Endothelial cell of umbilical vein (primary cell): ENCODE measurements around the gene LRRC59. TPM values are rescaled to one million over a fixed set of nuclear protein-coding genes. Genes with fewer than 3 reads are reported as not detected.
"Not testable (repeated sequence)": the region's sequence is repeated elsewhere in the genome, so short reads cannot be mapped to it uniquely, and the experiment has no call there.

Source experiments
- BruUV-seq: library from RNA; stranded (reverse); fragments of 400-500 nt; replicated peaks from 2 replicates; lab custom pipeline; 2021; lab: Mats Ljungman, UMichigan
- CTCF ChIA-PET: fragments of 300-600, 350-600 bp; sonication (Branson Sonifier 250); formaldehyde crosslinking; loops from one replicate; lab custom pipeline; 2021; ENCODE audit warnings: antibody characterized with exemption, inconsistent platforms; lab: Charles Lee
- POLR2A ChIA-PET: fragments of 300-600, 350-600 bp; sonication (Branson Sonifier 250); formaldehyde crosslinking; loops from one replicate; lab custom pipeline; 2021; ENCODE audit warnings: antibody characterized with exemption, inconsistent platforms; lab: Charles Lee
- DNase-seq: peaks from one replicate; pipeline ENCODE4 v3.0.0-alpha.2; 2011; ENCODE audit warnings: low read depth, low spot score
- FAIRE-seq: peaks from 2 replicates; lab custom pipeline; 2011; peaks lifted over from hg19 to GRCh38; lab: Jason Lieb, UNC
- H2AFZ ChIP-seq: 2 replicates; pipeline ENCODE4 v1.6.0; 2012; ENCODE audit warnings: low read depth, low read length, control low read depth, inconsistent platforms
- H3K27ac ChIP-seq: 2 replicates; pipeline ENCODE4 v1.5.1; 2011; ENCODE audit warnings: low read depth, mild to moderate bottlenecking, control low read depth, low read length, moderate library complexity; ENCODE audit not compliant: insufficient read depth
- H3K27me3 ChIP-seq, 2 experiments: 2 replicates each; pipeline versions ENCODE4 v1.6.0 to v1.6.1; 2011; ENCODE audit warnings: low read length in 2 of 2, mixed read lengths in 1 of 2; ENCODE audit not compliant: control insufficient read depth in 2 of 2, insufficient read depth in 2 of 2
- H3K36me3 ChIP-seq, 2 experiments: 2 replicates in 1 of 2; 3 replicates in 1 of 2; pipeline ENCODE4 v1.5.1; 2011; ENCODE audit warnings: low read length in 2 of 2, mild to moderate bottlenecking in 1 of 2, moderate library complexity in 1 of 2; ENCODE audit not compliant: control insufficient read depth in 2 of 2, insufficient read depth in 2 of 2; ENCODE audit errors: extremely low read depth in 1 of 2
- H3K4me1 ChIP-seq: 3 replicates; pipeline ENCODE4 v1.5.1; 2011; ENCODE audit warnings: mild to moderate bottlenecking, low read length; ENCODE audit not compliant: control insufficient read depth, insufficient read depth; ENCODE audit errors: extremely low read depth
- H3K4me2 ChIP-seq: 2 replicates; pipeline ENCODE4 v1.6.1; 2011; ENCODE audit warnings: low read length, control low read depth, mixed read lengths; ENCODE audit not compliant: insufficient read depth
- H3K4me3 ChIP-seq, 3 experiments: fragments of 200-600 bp in 1 of 3; sonication (generic), shearing (Covaris generic) in 1 of 3; replicated peaks in 1 of 3; 2 replicates each; pipeline ENCODE4 v1.5.1; 2011 to 2016; ENCODE audit warnings: control low read depth in 3 of 3, low read length in 3 of 3, mild to moderate bottlenecking in 2 of 3, inconsistent platforms in 1 of 3, low read depth in 1 of 3, moderate library complexity in 1 of 3; ENCODE audit not compliant: insufficient read depth in 1 of 3
- H3K79me2 ChIP-seq: 2 replicates; pipeline ENCODE4 v1.6.0; 2012; ENCODE audit warnings: low read length, inconsistent platforms; ENCODE audit not compliant: control insufficient read depth, insufficient read depth
- H3K9ac ChIP-seq: replicated peaks from 2 replicates; pipeline ENCODE3; 2011; ENCODE audit warnings: low read length, control low read depth; ENCODE audit not compliant: insufficient read depth; ENCODE audit errors: extremely low read depth
- H3K9me1 ChIP-seq: replicated peaks from 3 replicates; pipeline ENCODE4 v1.6.0; 2011; ENCODE audit warnings: mild to moderate bottlenecking, low read length; ENCODE audit not compliant: control insufficient read depth, insufficient read depth; ENCODE audit errors: extremely low read depth
- H3K9me3 ChIP-seq: replicated peaks from 2 replicates; pipeline ENCODE4 v1.5.1; 2012; ENCODE audit warnings: low read length, inconsistent platforms; ENCODE audit not compliant: control insufficient read depth, insufficient read depth
- H4K20me1 ChIP-seq: replicated peaks from 2 replicates; pipeline ENCODE3; 2011; ENCODE audit warnings: mild to moderate bottlenecking, low read length; ENCODE audit not compliant: control insufficient read depth, insufficient read depth; ENCODE audit errors: extremely low read depth
- CTCF ChIP-seq, 2 donors: IDR thresholded peaks; 1 replicate in 1 of 2; 2 replicates in 1 of 2; pipeline ENCODE4 v1.5.1; 2011; ENCODE audit warnings: low read length in 2 of 2, mild to moderate bottlenecking in 2 of 2, moderate library complexity in 2 of 2, control low read depth in 1 of 2, inconsistent platforms in 1 of 2, low read depth in 1 of 2; ENCODE audit not compliant: insufficient read depth in 1 of 2; ENCODE audit errors: extremely low read depth in 1 of 2
- EZH2 ChIP-seq: IDR thresholded peaks from 2 replicates; pipeline ENCODE4 v1.6.1; 2012; ENCODE audit warnings: borderline replicate concordance, low read depth, mild to moderate bottlenecking, moderate library complexity, low read length, inconsistent platforms; ENCODE audit not compliant: severe bottlenecking
- FOS ChIP-seq: IDR thresholded peaks from 2 replicates; pipeline ENCODE4 v1.6.1; 2011; ENCODE audit warnings: mild to moderate bottlenecking, low read length, moderate library complexity, borderline replicate concordance; ENCODE audit not compliant: insufficient read depth
- GATA2 ChIP-seq: IDR thresholded peaks from 2 replicates; pipeline ENCODE4 v1.7.0; 2011; ENCODE audit warnings: low read depth, mild to moderate bottlenecking, moderate library complexity, mixed read lengths, low read length; ENCODE audit not compliant: insufficient read length, insufficient read depth
- JUN ChIP-seq: IDR thresholded peaks from 2 replicates; pipeline ENCODE4 v1.6.1; 2011; ENCODE audit warnings: borderline replicate concordance, low read depth; ENCODE audit not compliant: insufficient read length, insufficient read depth
- MAX ChIP-seq: IDR thresholded peaks from 2 replicates; pipeline ENCODE4 v1.6.1; 2011; ENCODE audit not compliant: insufficient read depth, insufficient read length
- MYC ChIP-seq: IDR thresholded peaks from one replicate; pipeline ENCODE4 v1.6.1; 2011; ENCODE audit warnings: mild to moderate bottlenecking, low read depth, low read length
- POLR2A ChIP-seq: IDR thresholded peaks from 2 replicates; pipeline ENCODE4 v1.6.1; 2012; ENCODE audit warnings: low read depth, mild to moderate bottlenecking, control low read depth, low read length
- POLR2AphosphoS5 ChIP-seq: IDR thresholded peaks from 2 replicates; pipeline ENCODE4 v1.6.1; 2012; ENCODE audit warnings: low read depth, mild to moderate bottlenecking, control low read depth, low read length, moderate library complexity; ENCODE audit not compliant: insufficient read depth
- dilution Hi-C: fragments of 300-500 bp; cut with MboI; formaldehyde crosslinking; loops from one replicate; pipeline ENCODE4 v1.15.0; 2019; ENCODE audit warnings: low sequenced_read_pairs; ENCODE audit not compliant: extremely low pct_ligation_motif_present
- intact Hi-C: fragments of 100-400 bp; cut with micrococcal nuclease; formaldehyde crosslinking; loops from one replicate; pipeline ENCODE4 v1.10.0; 2022
- polyA plus RNA-seq, 4 experiments: library from polyadenylated mRNA; depleted of rRNA in 3 of 4; stranded (reverse) in 3 of 4; unstranded in 1 of 4; fragments of >200 nt; gene quantifications; 2 replicates each; pipeline versions ENCODE4 v1.2.1 to v1.2.3, GENCODE V29; 2011 to 2012; ENCODE audit warnings: missing spikeins in 1 of 4
- total RNA-seq: library from RNA; stranded (reverse); gene quantifications from 2 replicates; pipeline ENCODE4 v1.2.3, GENCODE V29; 2021

LRRC59 gene
- total and polyA plus RNA-seq, 2 donors (not counting 3 experiments of a cell fraction or from before 2014, with no cell fraction given), result 93.9 to 183 TPM

- dilution Hi-C loops (no loop called here), intact Hi-C loops (no loop called here)
- Histone ChIP-seq H3K4me2 (no peak overlapping the region), H2AFZ (no peak overlapping the region), H3K27me3 (peaks cover 12 to 15% of the 10 kb centered on the region in 2 experiments), H3K4me3 (no peak overlapping the region), H3K79me2 (no peaks in the 10 kb centered on the region), H3K9me1 (no peaks in the 10 kb centered on the region), H3K27ac (no peak overlapping the region), H4K20me1 (no peaks in the 10 kb centered on the region), H3K36me3 (no peaks in the 10 kb centered on the region), H3K9me3 (no peaks in the 10 kb centered on the region), H3K4me1 (no peaks in the 10 kb centered on the region), H3K9ac (no peak overlapping the region)
- no TSS peak for BruUV-seq
- FAIRE-seq, result no peak
- TF ChIP-seq POLR2AphosphoS5 (no peak), MYC (no peak), POLR2A (no peak), FOS (no peak), EZH2 (no peak), GATA2 (no peak), MAX (no peak), JUN (no peak), CTCF (IDR thresholded peaks at IDR 0.05; ENCODE audit: extremely low read depth in 1 of 2, insufficient read depth in 1 of 2, low read depth in 1 of 2, low read length in 2 of 2) (no peak)
- ChIA-PET CTCF (interaction anchor here (1.0 to 4.5 kb wide), 2 partner anchors 9 to 15 kb away, joined by 3 to 25 read pairs; partner anchors contain the start of gene LRRC59), POLR2A (no interaction called here)
- DNase-seq, result no peak
Observed at GRCh38 chr17:50406578-50406977, 9.3 kb upstream of the LRRC59 start.

- intact Hi-C loops, BruUV-seq, dilution Hi-C loops, POLR2A ChIA-PET, H3K4me2 ChIP-seq, H3K9me3 ChIP-seq, H3K9ac ChIP-seq, H3K4me3 ChIP-seq, DNase-seq, H2AFZ ChIP-seq, H3K4me1 ChIP-seq, H3K27ac ChIP-seq, FAIRE-seq, H4K20me1 ChIP-seq, H3K36me3 ChIP-seq, H3K79me2 ChIP-seq, H3K9me1 ChIP-seq: not testable (repeated sequence)
- peaks cover 11 to 13% of the 10 kb centered on the region in 2 experiments for H3K27me3 ChIP-seq
- CTCF ChIA-PET, result interaction anchor here (4.5 kb wide), 1 partner anchor 8 kb away, joined by 25 read pairs; the partner anchor contains the start of gene LRRC59
Observed at GRCh38 chr17:50405351-50405750, 8.0 kb upstream of the LRRC59 start.

- H2AFZ ChIP-seq, H3K27ac ChIP-seq, H3K4me2 ChIP-seq, H3K9me3 ChIP-seq, DNase-seq, POLR2A ChIA-PET, FAIRE-seq, H3K9ac ChIP-seq, H3K9me1 ChIP-seq, H4K20me1 ChIP-seq, H3K36me3 ChIP-seq, BruUV-seq, H3K27me3 ChIP-seq, dilution Hi-C loops, H3K4me3 ChIP-seq, intact Hi-C loops: not testable (repeated sequence)
- peaks cover 19% of the 10 kb centered on the region for H3K4me1 ChIP-seq
- peaks cover 27% of the 10 kb centered on the region for H3K79me2 ChIP-seq
- CTCF ChIA-PET, result interaction anchor here (1.4 to 4.6 kb wide), 2 partner anchors 22 to 80 kb away, joined by 7 to 44 read pairs; partner anchors contain the start of gene RSAD1
Observed at GRCh38 chr17:50399591-50399990, 2.3 kb upstream of the LRRC59 start.
